GM19324 (cell line): Measurements from ENCODE around the gene ANAPC10.

Experiments used
- ATAC-seq: cut with Tn5 transposase; IDR thresholded peaks from one replicate; pipeline ENCODE4 v1.9.1; 2021; ENCODE audit warnings: mild to moderate bottlenecking, moderate library complexity; ENCODE audit not compliant: unreplicated experiment, low FRiP score

Gene ANAPC10

GRCh38 chr4:145075742-145076468 is 22.1 kb downstream of the ANAPC10 start:
- ATAC-seq: no peak

GRCh38 chr4:145071560-145071959 is 26.4 kb downstream of the ANAPC10 start:
- no peak for ATAC-seq

- ATAC-seq: no peak
These were observed 28.6 kb downstream of the ANAPC10 start for GRCh38 chr4:145069361-145069760.

- ATAC-seq: no peak
These were observed 31.9 kb downstream of the ANAPC10 start for GRCh38 chr4:145066063-145066501.

- ATAC-seq: no peak
These were observed 36.6 kb downstream of the ANAPC10 start for GRCh38 chr4:145061318-145061920.

- ATAC-seq: no peak
These were observed 39.7 kb downstream of the ANAPC10 start for GRCh38 chr4:145058256-145058655.

- ATAC-seq: no peak
These were observed 41.5 kb downstream of the ANAPC10 start for GRCh38 chr4:145056325-145057130.

GRCh38 chr4:145055533-145056257 is 42.3 kb downstream of the ANAPC10 start:
- no peak for ATAC-seq

GRCh38 chr4:145049241-145049640 is 48.8 kb downstream of the ANAPC10 start:
- ATAC-seq: no peak

- no peak for ATAC-seq
These were observed 49.2 kb downstream of the ANAPC10 start for GRCh38 chr4:145048817-145049216.

- no peak for ATAC-seq
These were observed 50.8 kb downstream of the ANAPC10 start for GRCh38 chr4:145047151-145047550.

GRCh38 chr4:145045180-145045579 is 52.8 kb downstream of the ANAPC10 start:
- peak; percentile 32 for ATAC-seq

- ATAC-seq: no peak
These were observed 53.7 kb downstream of the ANAPC10 start for GRCh38 chr4:145044341-145044740.

GRCh38 chr4:145043306-145043705 is 54.7 kb downstream of the ANAPC10 start:
- no peak for ATAC-seq

- no peak for ATAC-seq
These were observed 55.3 kb downstream of the ANAPC10 start for GRCh38 chr4:145042601-145043285.

GRCh38 chr4:145041378-145041777 is 56.6 kb downstream of the ANAPC10 start:
- ATAC-seq: peak; percentile 94

GRCh38 chr4:145035494-145036136 is 62.4 kb downstream of the ANAPC10 start:
- no peak for ATAC-seq

GRCh38 chr4:145034727-145035211 is 63.2 kb downstream of the ANAPC10 start:
- ATAC-seq: no peak

- no peak for ATAC-seq
These were observed 78.7 kb downstream of the ANAPC10 start for GRCh38 chr4:145019346-145019745.
